OCI-LY3 (cell line): Measurements from ENCODE around the gene TENM4.

ENCODE experiments used
- H2AFZ ChIP-seq: fragments of 200-600, 300-600 bp; shearing (Covaris generic); 2 replicates; pipeline ENCODE4 v1.6.0; 2014; ENCODE audit warnings: antibody characterized with exemption, low read depth, low read length
- H3K27ac ChIP-seq: fragments of 200-600, 300-600 bp; sonication (generic); 2 replicates; pipeline ENCODE4 v1.5.1; 2014; ENCODE audit warnings: mild to moderate bottlenecking, low read length, moderate library complexity, mixed read lengths
- H3K27me3 ChIP-seq: fragments of 200-600, 300-600 bp; sonication (generic); 2 replicates; pipeline ENCODE4 v1.6.1; 2014; ENCODE audit warnings: low read depth, low read length, mixed read lengths
- H3K36me3 ChIP-seq: fragments of 200-600, 300-600 bp; sonication (generic); replicated peaks from 2 replicates; pipeline ENCODE3; 2014; ENCODE audit warnings: low read depth, low read length, mixed read lengths
- H3K4me1 ChIP-seq: fragments of 300-600, 200-600 bp; sonication (generic); 2 replicates; pipeline ENCODE4 v1.6.1; 2014; ENCODE audit warnings: low read length, mixed read lengths
- H3K4me2 ChIP-seq: fragments of 200-600, 300-600 bp; sonication (generic); 2 replicates; pipeline ENCODE4 v1.6.1; 2014; ENCODE audit warnings: low read length, mixed read lengths
- H3K4me3 ChIP-seq: fragments of 300-600, 200-600 bp; sonication (generic); 2 replicates; pipeline ENCODE4 v1.5.1; 2014; ENCODE audit warnings: antibody characterized with exemption, mild to moderate bottlenecking, low read length, moderate library complexity
- H3K79me2 ChIP-seq: fragments of 300-600, 200-600 bp; shearing (Covaris generic); 2 replicates; pipeline ENCODE4 v1.6.1; 2014; ENCODE audit warnings: mild to moderate bottlenecking, low read length, mixed read lengths
- H3K9ac ChIP-seq: fragments of 300-600, 200-600 bp; shearing (Covaris generic); 2 replicates; pipeline ENCODE4 v1.6.0; 2014; ENCODE audit warnings: mild to moderate bottlenecking, low read length, moderate library complexity
- H3K9me3 ChIP-seq: fragments of 200-600, 300-600 bp; shearing (Covaris generic); 2 replicates; pipeline ENCODE4 v1.6.1; 2014; ENCODE audit warnings: low read length, mixed read lengths; ENCODE audit not compliant: insufficient read depth
- H4K20me1 ChIP-seq: fragments of 200-600, 300-600 bp; sonication (generic); 2 replicates; pipeline ENCODE4 v1.6.1; 2016; ENCODE audit warnings: low read length, mixed read lengths; ENCODE audit not compliant: insufficient read depth
- CTCF ChIP-seq: fragments of 200-600, 300-600 bp; sonication (generic); IDR thresholded peaks from 2 replicates; pipeline ENCODE4 v1.5.1; 2014; ENCODE audit warnings: antibody characterized with exemption, low read length, low read depth
- EZH2phosphoT487 ChIP-seq: fragments of 200-600 bp; shearing (Covaris generic); IDR thresholded peaks from 2 replicates; pipeline ENCODE4 v1.6.1; 2018; ENCODE audit warnings: antibody characterized with exemption, mixed run types, low read depth

The TENM4 gene

GRCh38 chr11:79242616-79243015 lies 198.2 kb downstream of the TENM4 start:
- no peak overlapping the region for H2AFZ ChIP-seq
- H3K27ac ChIP-seq: no peak overlapping the region
- no peaks in the 10 kb centered on the region; the same call in 1 of the 2 replicates for H3K4me1 ChIP-seq
- H3K9ac ChIP-seq: no peak overlapping the region
- H3K4me2 ChIP-seq: no peak overlapping the region
- H3K36me3 ChIP-seq: no peaks in the 10 kb centered on the region
- H3K4me3 ChIP-seq: no peak overlapping the region
- no peaks in the 10 kb centered on the region for H3K79me2 ChIP-seq
- no peaks in the 10 kb centered on the region for H3K27me3 ChIP-seq
- H3K9me3 ChIP-seq: no peaks in the 10 kb centered on the region
- TF ChIP-seq EZH2phosphoT487 (no peak), CTCF (no peak)
- H4K20me1 ChIP-seq: peaks cover 2% of the 10 kb centered on the region; the same call in 1 of the 2 replicates

- TF ChIP-seq EZH2phosphoT487 (no peak), CTCF (no peak)
- Histone ChIP-seq H3K27me3 (no peaks in the 10 kb centered on the region), H2AFZ (no peak overlapping the region), H3K36me3 (no peaks in the 10 kb centered on the region), H3K4me3 (no peak overlapping the region), H3K4me1 (no peaks in the 10 kb centered on the region; the same call in 1 of the 2 replicates), H4K20me1 (peaks cover 2% of the 10 kb centered on the region; the same call in 1 of the 2 replicates), H3K9me3 (no peaks in the 10 kb centered on the region), H3K79me2 (no peaks in the 10 kb centered on the region), H3K27ac (no peak overlapping the region), H3K4me2 (no peak overlapping the region), H3K9ac (no peak overlapping the region)
Measured at GRCh38 chr11:79241852-79242241, 199.0 kb downstream of the TENM4 start.

- TF ChIP-seq CTCF: no peak
- TF ChIP-seq EZH2phosphoT487: no peak
- Histone ChIP-seq H3K27ac (no peak overlapping the region), H3K4me1 (no peaks in the 10 kb centered on the region; the same call in 1 of the 2 replicates), H3K36me3 (no peaks in the 10 kb centered on the region), H3K27me3 (no peaks in the 10 kb centered on the region), H3K9me3 (no peaks in the 10 kb centered on the region), H3K4me3 (no peak overlapping the region), H3K79me2 (no peaks in the 10 kb centered on the region), H2AFZ (no peak overlapping the region), H3K4me2 (no peak overlapping the region), H4K20me1 (peaks cover 2% of the 10 kb centered on the region; the same call in 1 of the 2 replicates), H3K9ac (no peak overlapping the region)
Measured at GRCh38 chr11:79241205-79241851, 199.5 kb downstream of the TENM4 start.

GRCh38 chr11:79237703-79238102 lies 203.1 kb downstream of the TENM4 start:
- Histone ChIP-seq H3K9ac (no peak overlapping the region), H3K27ac (no peak overlapping the region), H3K4me3 (no peak overlapping the region), H3K4me2 (no peak overlapping the region), H3K36me3 (no peaks in the 10 kb centered on the region), H3K4me1 (no peaks in the 10 kb centered on the region), H3K79me2 (no peaks in the 10 kb centered on the region), H2AFZ (no peak overlapping the region), H4K20me1 (peaks cover 9% of the 10 kb centered on the region; the same call in 1 of the 2 replicates), H3K27me3 (no peaks in the 10 kb centered on the region), H3K9me3 (no peaks in the 10 kb centered on the region)
- TF ChIP-seq EZH2phosphoT487 (no peak), CTCF (no peak)
